MCF 10A (cell line): ENCODE measurements around the gene RANBP2. TPM values are rescaled to one million over a fixed set of nuclear protein-coding genes. Genes with fewer than 3 reads are reported as not detected.

Experiments
- BruUV-seq: library from RNA; stranded (reverse); fragments of 400-500 nt; replicated peaks from 2 replicates; lab custom pipeline; 2021; lab: Mats Ljungman, UMichigan
- CTCF ChIA-PET: fragments of 300-600 bp; sonication (Branson Sonifier 250); formaldehyde crosslinking; extraction: SDS; loops from one replicate; lab custom pipeline; 2021; ENCODE audit warnings: antibody characterized with exemption, inconsistent platforms; lab: Yijun Ruan, JAX
- POLR2A ChIA-PET: fragments of 300-600, 350-650 bp; sonication (Branson Sonifier 250); formaldehyde crosslinking; extraction: SDS; loops from one replicate; lab custom pipeline; 2020; ENCODE audit warnings: antibody characterized with exemption, inconsistent platforms; lab: Yijun Ruan, JAX
- DNase-seq: peaks from one replicate; pipeline ENCODE4 v3.0.0-alpha.2; 2018; ENCODE audit not compliant: unreplicated experiment
- H3K27ac Mint-ChIP-seq: one replicate; pipeline ENCODE4 v1.8.0; 2022; ENCODE audit warnings: mild to moderate bottlenecking, low read depth, mixed read lengths; ENCODE audit not compliant: unreplicated experiment
- H3K27me3 Mint-ChIP-seq: one replicate; pipeline ENCODE4 v1.8.0; 2022; ENCODE audit warnings: mixed read lengths; ENCODE audit not compliant: insufficient read depth, unreplicated experiment
- H3K36me3 Mint-ChIP-seq: one replicate; pipeline ENCODE4 v1.8.0; 2022; ENCODE audit warnings: mild to moderate bottlenecking, moderate library complexity, mixed read lengths; ENCODE audit not compliant: insufficient read depth, unreplicated experiment
- H3K4me1 Mint-ChIP-seq: one replicate; pipeline ENCODE4 v1.8.0; 2022; ENCODE audit warnings: mixed read lengths; ENCODE audit not compliant: insufficient read depth, unreplicated experiment
- H3K4me3 Mint-ChIP-seq: one replicate; pipeline ENCODE4 v1.8.0; 2022; ENCODE audit warnings: mild to moderate bottlenecking, moderate library complexity, mixed read lengths; ENCODE audit not compliant: unreplicated experiment
- H3K9me3 Mint-ChIP-seq: one replicate; pipeline ENCODE4 v1.8.0; 2022; ENCODE audit warnings: mixed read lengths; ENCODE audit not compliant: unreplicated experiment
- intact Hi-C: fragments of 100-400 bp; cut with micrococcal nuclease; formaldehyde crosslinking; loops from 2 replicates; pipeline ENCODE4 v1.14.1; 2022
- total RNA-seq: library from RNA; stranded (reverse); gene quantifications from 2 replicates; pipeline ENCODE4 v1.2.3, GENCODE V29; 2022
- TF ChIP-seq, protein P1 (sequence below): fragments of 200-600 bp; IDR thresholded peaks from one replicate; pipeline ENCODE4 v1.8.0; 2022; ENCODE audit warnings: antibody characterized with exemption, mild to moderate bottlenecking; ENCODE audit not compliant: unreplicated experiment

The RANBP2 gene
- total RNA-seq, 1 experiment from 2014 or later, result 52.2 TPM

DNA sequence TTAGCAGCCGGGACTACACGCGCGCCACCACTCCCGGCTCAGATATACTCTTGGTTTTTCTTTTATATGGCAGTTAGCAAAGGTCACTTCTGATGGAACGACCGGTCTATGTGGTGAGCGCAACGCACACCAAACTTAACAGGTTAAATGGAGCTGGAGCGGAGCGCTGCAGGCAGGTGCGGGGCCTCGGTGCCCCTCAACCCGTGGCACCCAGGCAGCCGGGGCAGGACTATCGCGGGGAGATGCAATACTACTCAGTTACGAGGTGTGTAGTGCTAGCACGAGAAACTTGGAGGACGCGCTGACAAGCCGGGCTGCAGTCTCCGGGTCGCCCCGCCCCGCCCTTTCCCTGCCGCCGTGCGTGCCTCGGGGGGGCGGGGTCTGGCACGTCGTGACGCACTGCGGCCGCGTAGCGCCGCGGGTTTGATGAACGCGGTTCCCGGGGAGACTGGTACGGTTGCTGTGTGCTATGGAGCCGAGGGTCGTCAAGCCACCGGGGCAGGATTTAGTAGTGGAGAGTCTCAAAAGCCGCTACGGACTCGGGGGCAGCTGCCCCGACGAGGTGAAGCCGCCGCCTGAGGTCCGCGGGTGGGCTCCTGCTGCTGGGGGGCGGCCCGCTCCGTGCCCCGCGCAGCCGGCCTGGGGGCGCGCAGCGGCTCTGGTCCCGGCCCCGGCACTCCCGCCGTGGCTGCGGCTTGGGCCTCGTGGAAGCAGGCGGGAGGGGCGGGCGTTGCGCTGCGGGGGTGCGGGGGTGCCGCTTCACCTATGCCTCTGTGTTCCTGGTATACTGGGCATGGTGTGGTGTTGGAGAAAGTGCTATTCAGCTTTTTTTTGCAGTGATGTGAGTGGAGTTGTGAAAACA, 67.3 kb downstream of the RANBP2 start, which contains the start of gene CCDC138:
Gene CCDC138, plus strand, starts transcription at position 418 of the 862 bp plus-strand sequence. Its CDS starts 52 bp downstream, at position 470.
- peaks cover 5% of the 10 kb centered on the region for H3K4me1 Mint-ChIP-seq
- TF ChIP-seq, protein P1, sequence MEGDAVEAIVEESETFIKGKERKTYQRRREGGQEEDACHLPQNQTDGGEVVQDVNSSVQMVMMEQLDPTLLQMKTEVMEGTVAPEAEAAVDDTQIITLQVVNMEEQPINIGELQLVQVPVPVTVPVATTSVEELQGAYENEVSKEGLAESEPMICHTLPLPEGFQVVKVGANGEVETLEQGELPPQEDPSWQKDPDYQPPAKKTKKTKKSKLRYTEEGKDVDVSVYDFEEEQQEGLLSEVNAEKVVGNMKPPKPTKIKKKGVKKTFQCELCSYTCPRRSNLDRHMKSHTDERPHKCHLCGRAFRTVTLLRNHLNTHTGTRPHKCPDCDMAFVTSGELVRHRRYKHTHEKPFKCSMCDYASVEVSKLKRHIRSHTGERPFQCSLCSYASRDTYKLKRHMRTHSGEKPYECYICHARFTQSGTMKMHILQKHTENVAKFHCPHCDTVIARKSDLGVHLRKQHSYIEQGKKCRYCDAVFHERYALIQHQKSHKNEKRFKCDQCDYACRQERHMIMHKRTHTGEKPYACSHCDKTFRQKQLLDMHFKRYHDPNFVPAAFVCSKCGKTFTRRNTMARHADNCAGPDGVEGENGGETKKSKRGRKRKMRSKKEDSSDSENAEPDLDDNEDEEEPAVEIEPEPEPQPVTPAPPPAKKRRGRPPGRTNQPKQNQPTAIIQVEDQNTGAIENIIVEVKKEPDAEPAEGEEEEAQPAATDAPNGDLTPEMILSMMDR, result no peak
- H3K27me3 Mint-ChIP-seq, result no peaks in the 10 kb centered on the region
- ChIA-PET CTCF (no interaction called here), POLR2A (interaction anchor here (1.4 to 1.7 kb wide), 3 partner anchors 9 to 68 kb away, joined by 3 to 8 read pairs (median 5); partner anchors contain the start of gene RANBP2)
- peak within 1 kb of the TSS; percentile 95 for H3K4me3 Mint-ChIP-seq
- no TSS peak for BruUV-seq
- intact Hi-C loops, result no loop called here
- H3K9me3 Mint-ChIP-seq, result no peaks in the 10 kb centered on the region
- peaks cover 38% of the 10 kb centered on the region for H3K36me3 Mint-ChIP-seq
- H3K27ac Mint-ChIP-seq, result peak within 1 kb of the TSS; percentile 93
- peak; percentile 89 for DNase-seq

DNA sequence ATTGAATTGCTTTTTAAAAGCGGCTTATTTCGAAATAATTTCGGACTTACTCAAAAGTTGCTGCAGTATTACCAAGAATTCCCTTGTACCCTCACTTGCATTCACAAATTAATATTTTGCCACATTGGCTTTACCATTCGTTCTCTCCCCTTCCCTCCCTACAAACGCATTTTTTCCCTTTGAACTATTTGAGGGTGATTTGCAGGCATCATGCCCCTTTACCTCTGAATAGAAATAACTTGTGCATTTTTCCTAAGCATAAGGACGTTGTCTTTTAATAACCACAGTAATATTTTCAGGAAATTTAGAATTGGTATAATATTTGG, 67.9 kb downstream of the RANBP2 start:
- H3K9me3 Mint-ChIP-seq, result no peaks in the 10 kb centered on the region
- no peaks in the 10 kb centered on the region for H3K27me3 Mint-ChIP-seq
- intact Hi-C loops, result no loop called here
- H3K4me3 Mint-ChIP-seq, result peak overlapping the region; percentile 95
- peaks cover 37% of the 10 kb centered on the region for H3K36me3 Mint-ChIP-seq
- ChIA-PET CTCF (no interaction called here), POLR2A (interaction anchor here (1.4 to 1.7 kb wide), 3 partner anchors 10 to 68 kb away, joined by 3 to 8 read pairs (median 5); partner anchors contain the start of gene RANBP2)
- DNase-seq, result no peak
- peaks cover 5% of the 10 kb centered on the region for H3K4me1 Mint-ChIP-seq
- peak overlapping the region; percentile 93 for H3K27ac Mint-ChIP-seq
- TF ChIP-seq, protein P1, result no peak
- BruUV-seq, result TSS peak; percentile 32

DNA sequence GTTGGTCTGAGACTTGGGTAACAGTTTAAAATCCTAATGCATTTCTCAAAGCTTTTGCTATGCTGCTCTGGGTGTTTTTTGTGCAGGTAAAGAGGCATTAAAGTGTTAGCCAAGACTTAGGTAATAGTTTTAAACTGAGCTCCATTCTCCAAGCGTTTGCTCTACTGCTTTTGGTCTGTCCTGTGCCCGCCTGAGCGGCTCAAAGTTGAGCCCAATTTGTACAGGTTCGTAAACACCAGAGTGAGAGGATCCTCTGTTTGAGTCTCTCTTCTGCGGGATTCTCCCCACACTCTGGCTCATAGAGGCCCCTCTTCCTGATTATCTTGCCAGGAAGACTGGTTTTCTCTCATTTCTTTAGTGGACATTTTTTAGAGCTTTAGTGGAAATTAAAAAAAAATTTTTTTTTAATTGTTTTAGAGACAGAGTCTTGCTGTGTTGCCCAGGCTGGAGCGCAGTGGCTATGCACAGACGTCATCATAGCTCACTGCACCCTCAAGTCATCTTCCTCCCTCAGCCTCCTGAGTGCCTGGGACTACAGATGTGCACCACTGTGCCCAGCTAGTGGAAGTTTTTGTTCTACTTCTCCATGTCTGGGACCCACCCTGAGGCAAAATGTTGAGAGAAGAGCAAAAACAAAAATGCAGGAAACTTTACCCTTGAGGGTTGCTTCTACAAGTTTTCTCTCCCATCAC, 83.9 kb downstream of the RANBP2 start:
- TF ChIP-seq, protein P1, result no peak
- DNase-seq, result no peak
- POLR2A ChIA-PET, result interaction anchor here (0.5 to 1.6 kb wide), 3 partner anchors 17 to 24 kb away, joined by 3 to 5 read pairs (median 3); partner anchors contain the start of gene CCDC138
- intact Hi-C loops, result no loop called here
- CTCF ChIA-PET, result interaction anchor here (0.6 kb wide), 1 partner anchor 169 kb away, joined by 4 read pairs; no protein-coding TSS in a partner anchor
- no peak overlapping the region for H3K27ac Mint-ChIP-seq
- H3K27me3 Mint-ChIP-seq, result no peaks in the 10 kb centered on the region
- BruUV-seq, result no TSS peak
- H3K9me3 Mint-ChIP-seq, result no peaks in the 10 kb centered on the region
- H3K4me1 Mint-ChIP-seq, result no peaks in the 10 kb centered on the region
- H3K4me3 Mint-ChIP-seq, result no peak overlapping the region
- H3K36me3 Mint-ChIP-seq, result peaks cover 19% of the 10 kb centered on the region

DNA sequence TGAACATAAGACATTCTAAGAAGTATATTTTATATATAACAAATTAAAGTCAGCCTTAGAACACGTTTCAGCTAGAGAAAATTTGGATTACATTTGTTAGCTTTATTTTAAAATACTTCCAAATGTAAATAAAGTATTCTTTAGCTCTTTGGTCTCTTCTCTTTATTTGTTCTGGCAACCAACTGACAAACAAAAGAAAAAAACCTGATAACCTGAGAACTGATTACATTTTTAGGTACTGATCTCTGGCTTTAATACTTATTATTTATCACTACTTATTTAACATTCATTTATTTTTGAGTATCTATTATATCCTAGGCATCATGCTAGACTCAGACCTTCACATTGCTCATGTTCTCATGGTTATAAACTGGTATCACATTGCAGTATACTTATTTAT, 85.8 kb downstream of the RANBP2 start:
- peaks cover 12% of the 10 kb centered on the region for H3K9me3 Mint-ChIP-seq
- BruUV-seq, result no TSS peak
- H3K36me3 Mint-ChIP-seq, result peaks cover 30% of the 10 kb centered on the region
- TF ChIP-seq, protein P1, result no peak
- CTCF ChIA-PET, result no interaction called here
- POLR2A ChIA-PET, result interaction anchor here (1.6 kb wide), 1 partner anchor 19 kb away, joined by 5 read pairs; the partner anchor contains the start of gene CCDC138
- intact Hi-C loops, result no loop called here
- no peak for DNase-seq
- no peak overlapping the region for H3K27ac Mint-ChIP-seq
- H3K4me3 Mint-ChIP-seq, result no peak overlapping the region
- H3K4me1 Mint-ChIP-seq, result no peaks in the 10 kb centered on the region
- no peaks in the 10 kb centered on the region for H3K27me3 Mint-ChIP-seq
